IMR-90 (cell line): ENCODE results near the gene ATL2. TPM values are rescaled to one million over a fixed set of nuclear protein-coding genes. Genes with fewer than 3 reads are reported as not detected.

Experiments
- ATAC-seq: fragments of 200-7000 bp; cut with Tn5 transposase; 2 replicates; pipeline ENCODE4 v1.9.1; 2020; ENCODE audit warnings: low read depth, mild to moderate bottlenecking, moderate library complexity
- BruUV-seq: library from RNA; stranded (reverse); fragments of 400-500 nt; replicated peaks from 2 replicates; lab custom pipeline; 2021; lab: Mats Ljungman, UMichigan
- CTCF ChIA-PET: fragments of 300-600 bp; formaldehyde crosslinking; extraction: SDS; loops from one replicate; lab custom pipeline; 2021; ENCODE audit warnings: antibody characterized with exemption; lab: Yijun Ruan, JAX
- POLR2A ChIA-PET: fragments of 300-600 bp; sonication (Branson Sonifier 250); formaldehyde crosslinking; loops from one replicate; lab custom pipeline; 2022; ENCODE audit warnings: antibody characterized with exemption; ENCODE audit not compliant: unreplicated experiment; lab: Charles Lee
- DNase-seq: peaks from one replicate; pipeline ENCODE4 v3.0.0; 2013
- H2AFZ ChIP-seq: replicated peaks from 2 replicates; pipeline ENCODE3; 2013; ENCODE audit warnings: low read length, mild to moderate bottlenecking; ENCODE audit not compliant: poor library complexity
- H2AK5ac ChIP-seq: 2 replicates; pipeline ENCODE4 v1.6.1; 2013; ENCODE audit warnings: low read depth, low read length, inconsistent platforms
- H2AK9ac ChIP-seq: replicated peaks from 2 replicates; pipeline ENCODE3; 2013; ENCODE audit warnings: mild to moderate bottlenecking, low read depth, low read length, moderate library complexity; ENCODE audit not compliant: poor library complexity
- H2BK120ac ChIP-seq: 2 replicates; pipeline ENCODE4 v1.6.1; 2013; ENCODE audit warnings: low read depth, low read length, inconsistent platforms
- H2BK15ac ChIP-seq: 3 replicates; pipeline ENCODE4 v1.6.1; 2013; ENCODE audit warnings: low read depth, low read length, inconsistent platforms
- H2BK20ac ChIP-seq: 2 replicates; pipeline ENCODE4 v1.6.1; 2013; ENCODE audit warnings: low read depth, mild to moderate bottlenecking, inconsistent platforms, low read length, moderate library complexity
- H2BK5ac ChIP-seq: 2 replicates; pipeline ENCODE4 v1.6.1; 2013; ENCODE audit warnings: mild to moderate bottlenecking, low read depth, low read length, inconsistent platforms; ENCODE audit not compliant: poor library complexity, severe bottlenecking
- H3K14ac ChIP-seq: replicated peaks from 2 replicates; pipeline ENCODE4 v1.6.1; 2013; ENCODE audit warnings: low read depth, low read length, inconsistent platforms
- H3K18ac ChIP-seq: 2 replicates; pipeline ENCODE4 v1.6.1; 2013; ENCODE audit warnings: low read depth, low read length, control low read depth
- H3K23ac ChIP-seq: 2 replicates; pipeline ENCODE4 v1.6.1; 2013; ENCODE audit warnings: low read depth, low read length, inconsistent platforms
- H3K27ac ChIP-seq: 2 replicates; pipeline ENCODE4 v1.5.1; 2013; ENCODE audit warnings: mild to moderate bottlenecking, control low read depth, low read length; ENCODE audit not compliant: insufficient read depth
- H3K27me3 ChIP-seq: 2 replicates; pipeline ENCODE4 v1.6.1; 2013; ENCODE audit warnings: low read length; ENCODE audit not compliant: control insufficient read depth, insufficient read depth
- H3K36me3 ChIP-seq: 2 replicates; pipeline ENCODE4 v1.6.1; 2013; ENCODE audit warnings: low read length, mixed read lengths; ENCODE audit not compliant: control insufficient read depth, insufficient read depth
- H3K4ac ChIP-seq: 2 replicates; pipeline ENCODE4 v1.6.1; 2013; ENCODE audit warnings: low read depth, low read length, inconsistent platforms
- H3K4me1 ChIP-seq: 2 replicates; pipeline ENCODE4 v1.6.1; 2013; ENCODE audit warnings: low read length, mixed read lengths; ENCODE audit not compliant: control insufficient read depth, insufficient read depth
- H3K4me2 ChIP-seq: 2 replicates; pipeline ENCODE4 v1.6.1; 2013; ENCODE audit warnings: low read depth, mild to moderate bottlenecking, control low read depth, low read length, moderate library complexity
- H3K4me3 ChIP-seq: 2 replicates; pipeline ENCODE4 v1.5.1; 2013; ENCODE audit warnings: low read depth, mild to moderate bottlenecking, control low read depth, low read length, moderate library complexity; ENCODE audit not compliant: insufficient read depth
- H3K56ac ChIP-seq: 2 replicates; pipeline ENCODE4 v1.6.1; 2013; ENCODE audit warnings: low read length, inconsistent platforms; ENCODE audit not compliant: insufficient read depth; ENCODE audit errors: extremely low read depth
- H3K79me1 ChIP-seq, 2 experiments: 2 replicates each; pipeline ENCODE4 v1.6.1; 2013; ENCODE audit warnings: low read length in 2 of 2, inconsistent platforms in 1 of 2, low read depth in 1 of 2
- H3K9ac ChIP-seq: 2 replicates; pipeline ENCODE4 v1.6.1; 2013; ENCODE audit warnings: low read depth, low read length, control low read depth
- H3K9me1 ChIP-seq: 2 replicates; pipeline ENCODE4 v1.6.1; 2013; ENCODE audit warnings: low read length, inconsistent platforms; ENCODE audit not compliant: insufficient read depth
- H3K9me3 ChIP-seq: 2 replicates; pipeline ENCODE4 v1.6.1; 2013; ENCODE audit warnings: low read length; ENCODE audit not compliant: control insufficient read depth, insufficient read depth
- H4K20me1 ChIP-seq: 2 replicates; pipeline ENCODE4 v1.6.1; 2013; ENCODE audit warnings: low read length, inconsistent platforms; ENCODE audit not compliant: insufficient read depth
- H4K5ac ChIP-seq: 2 replicates; pipeline ENCODE4 v1.6.1; 2013; ENCODE audit warnings: mild to moderate bottlenecking, low read depth, low read length, control low read depth
- H4K8ac ChIP-seq, 2 experiments: 2 replicates each; pipeline ENCODE4 v1.6.1; 2013; ENCODE audit warnings: low read depth in 2 of 2, low read length in 2 of 2, control low read depth in 1 of 2, inconsistent platforms in 1 of 2
- H4K91ac ChIP-seq: 2 replicates; pipeline ENCODE4 v1.6.1; 2013; ENCODE audit warnings: low read depth, low read length, inconsistent platforms; ENCODE audit not compliant: insufficient read depth
- BHLHE40 ChIP-seq: fragments of 150-350 bp; IDR thresholded peaks from 2 replicates; pipeline ENCODE4 v1.6.1; 2016; ENCODE audit warnings: mild to moderate bottlenecking, low read depth, low read length
- CEBPB ChIP-seq: IDR thresholded peaks from 2 replicates; pipeline ENCODE4 v1.6.1; 2012; ENCODE audit warnings: low read depth, low read length, improper control_type of control experiment
- CHD1 ChIP-seq: IDR thresholded peaks from 2 replicates; pipeline ENCODE4 v1.6.1; 2012; ENCODE audit warnings: low read depth, low read length, improper control_type of control experiment
- CTCF ChIP-seq: conservative IDR thresholded peaks from 2 replicates; pipeline ENCODE4 v1.5.1; 2012; ENCODE audit warnings: mild to moderate bottlenecking, low read depth, low read length, improper control_type of control experiment
- ELK1 ChIP-seq: fragments of 150-350 bp; IDR thresholded peaks from 2 replicates; pipeline ENCODE4 v1.6.1; 2016; ENCODE audit warnings: low read depth, mild to moderate bottlenecking, low read length, moderate library complexity, borderline replicate concordance
- FOS ChIP-seq: fragments of 150-350 bp; IDR thresholded peaks from 2 replicates; pipeline ENCODE4 v1.6.1; 2016; ENCODE audit warnings: low read depth, low read length
- MAFK ChIP-seq: IDR thresholded peaks from 2 replicates; pipeline ENCODE4 v1.6.1; 2012; ENCODE audit warnings: low read depth, low read length, improper control_type of control experiment
- MAZ ChIP-seq: IDR thresholded peaks from 2 replicates; pipeline ENCODE4 v1.6.1; 2012; ENCODE audit warnings: low read depth, mild to moderate bottlenecking, low read length, improper control_type of control experiment, moderate library complexity, borderline replicate concordance
- MXI1 ChIP-seq: IDR thresholded peaks from 2 replicates; pipeline ENCODE4 v1.6.1; 2012; ENCODE audit warnings: low read depth, mild to moderate bottlenecking, low read length, moderate library complexity, borderline replicate concordance
- NFE2L2 ChIP-seq: fragments of 150-350 bp; IDR thresholded peaks from 2 replicates; pipeline ENCODE4 v1.6.1; 2016; ENCODE audit warnings: low read depth, mild to moderate bottlenecking, low read length
- POLR2A ChIP-seq: IDR thresholded peaks from 2 replicates; pipeline ENCODE4 v1.6.1; 2012; ENCODE audit warnings: mild to moderate bottlenecking, low read depth, low read length
- RAD21 ChIP-seq: IDR thresholded peaks from 2 replicates; pipeline ENCODE4 v1.6.1; 2012; ENCODE audit warnings: low read length, improper control_type of control experiment
- RCOR1 ChIP-seq: IDR thresholded peaks from 2 replicates; pipeline ENCODE4 v1.6.1; 2012; ENCODE audit warnings: mild to moderate bottlenecking, low read length, improper control_type of control experiment; ENCODE audit not compliant: insufficient replicate concordance
- RFX5 ChIP-seq: IDR thresholded peaks from 2 replicates; pipeline ENCODE4 v1.8.0; 2012; ENCODE audit warnings: low read depth, mild to moderate bottlenecking, low read length, moderate library complexity
- SMC3 ChIP-seq: fragments of 150-350 bp; IDR thresholded peaks from 2 replicates; pipeline ENCODE4 v1.6.1; 2016; ENCODE audit warnings: low read depth, mild to moderate bottlenecking, antibody characterized with exemption, low read length, moderate library complexity
- USF2 ChIP-seq: fragments of 150-350 bp; IDR thresholded peaks from 2 replicates; pipeline ENCODE4 v1.6.1; 2017; ENCODE audit warnings: mild to moderate bottlenecking, antibody characterized with exemption, low read length, low read depth
- whole genome bisulfite sequencing, 2 experiments: methylation state at CpG; one replicate each; pipeline versions ENCODE4 v1.1.5 to v1.1.7; 2013; ENCODE audit warnings: missing lambda C conversion rate in 2 of 2; ENCODE audit not compliant: insufficient read length in 1 of 2; ENCODE audit errors: extremely low coverage in 2 of 2; 5-methylcytosine and 5-hydroxymethylcytosine counted together
- dilution Hi-C: fragments of 300-500 bp; cut with HindIII; formaldehyde crosslinking; loops from one replicate; pipeline ENCODE4 v1.14.3; 2018; ENCODE audit warnings: low sequenced_read_pairs; ENCODE audit not compliant: unreplicated experiment
- in situ Hi-C: fragments of 300-500 bp; cut with MboI; formaldehyde crosslinking; loops from 3 replicates; pipeline ENCODE4 v1.14.3; 2019; ENCODE audit warnings: low sequenced_read_pairs, inconsistent platforms, mixed read lengths
- intact Hi-C: fragments of 100-400 bp; cut with micrococcal nuclease; formaldehyde crosslinking; loops from 2 replicates; pipeline ENCODE4 v1.10.0; 2022
- polyA plus RNA-seq, 3 experiments: library from polyadenylated mRNA; depleted of rRNA; stranded (reverse); fragments of >200 nt; gene quantifications; 2 replicates each; pipeline ENCODE4 v1.2.3, GENCODE V29; 2012; ENCODE audit warnings: low replicate concordance in 1 of 3
- total RNA-seq: library from RNA; depleted of rRNA; stranded (reverse); fragments of >200 nt; gene quantifications from 2 replicates; pipeline ENCODE4 v1.2.3, GENCODE V29; 2012

Gene ATL2
- total and polyA plus RNA-seq, 2 of the 4 experiments (the other 2 are of a cell fraction) = 16.0 to 62.6 TPM

GRCh38 chr2:38423763-38424162 is 46.7 kb upstream of the ATL2 start:
- Histone ChIP-seq H2BK120ac (no peak overlapping the region), H2BK5ac (no peak overlapping the region), H4K91ac (no peak overlapping the region), H3K56ac (no peak overlapping the region), H3K4ac (no peak overlapping the region), H3K9me3 (no peaks in the 10 kb centered on the region), H3K9ac (no peak overlapping the region), H3K27me3 (peaks cover 39% of the 10 kb centered on the region), H3K4me1 (no peaks in the 10 kb centered on the region), H2AK9ac (no peak overlapping the region), H2AFZ (no peak overlapping the region), H3K27ac (no peak overlapping the region), H4K20me1 (no peaks in the 10 kb centered on the region), H3K4me2 (no peak overlapping the region), H3K18ac (no peak overlapping the region), H3K4me3 (no peak overlapping the region), H3K9me1 (no peaks in the 10 kb centered on the region), H2BK15ac (no peak overlapping the region), H2BK20ac (no peak overlapping the region), H2AK5ac (no peak overlapping the region), H3K14ac (no peak overlapping the region), H4K5ac (no peak overlapping the region), H3K79me1 (no peaks in the 10 kb centered on the region), H3K36me3 (no peaks in the 10 kb centered on the region), H4K8ac (no peak overlapping the region), H3K23ac (no peak overlapping the region)
- BruUV-seq = no TSS peak
- dilution Hi-C loops = no loop called here
- ChIA-PET POLR2A (no interaction called here), CTCF (interaction anchor here (0.5 kb wide), 1 partner anchor 33 kb away, joined by 3 read pairs; no protein-coding TSS in a partner anchor)
- WGBS, 2 experiments = 0% methylated on average over 1 of the region's 3 CpGs; no CpG with 5 or more reads in 1 of the 2 experiments
- no peak for ATAC-seq
- DNase-seq = no peak
- in situ Hi-C loops = no loop called here
- TF ChIP-seq FOS (no peak), MAZ (no peak), RFX5 (no peak), ELK1 (no peak), SMC3 (no peak), MXI1 (no peak), MAFK (no peak), RCOR1 (no peak), CEBPB (no peak), BHLHE40 (no peak), CHD1 (no peak), USF2 (no peak), CTCF (no peak), POLR2A (no peak), RAD21 (no peak), NFE2L2 (no peak)
- intact Hi-C loops = no loop called here
